Activated naive CD8-positive, alpha-beta T cell treated with anti-CD3 and anti-CD28 coated beads, Interleukin-2, amount 50 U/mL, for 24 hours (primary cell): Measurements from ENCODE around the gene MLLT3.
A peak's percentile ranks its signal among the peaks of the same experiment; 100 is the strongest.

ENCODE experiments used
- ATAC-seq: fragments of 150-1000 bp; cut with Tn5 transposase; one replicate; pipeline ENCODE4 v1.10.0; 2021
- DNase-seq: peaks from one replicate; pipeline ENCODE4 v3.0.0; 2021
- H3K27ac Mint-ChIP-seq: one replicate; pipeline ENCODE4 v1.8.0; 2021; ENCODE audit warnings: mild to moderate bottlenecking, mixed read lengths
- H3K27me3 Mint-ChIP-seq: one replicate; pipeline ENCODE4 v1.8.0; 2021; ENCODE audit warnings: mixed read lengths
- H3K36me3 Mint-ChIP-seq: one replicate; pipeline ENCODE4 v1.8.0; 2021; ENCODE audit warnings: low read depth, mixed read lengths
- H3K4me1 Mint-ChIP-seq: one replicate; pipeline ENCODE4 v1.8.0; 2021; ENCODE audit warnings: mixed read lengths
- H3K4me3 Mint-ChIP-seq: one replicate; pipeline ENCODE4 v1.8.0; 2021; ENCODE audit warnings: mild to moderate bottlenecking, moderate library complexity, mixed read lengths
- H3K9me3 Mint-ChIP-seq: one replicate; pipeline ENCODE4 v1.8.0; 2021; ENCODE audit warnings: mixed read lengths

The MLLT3 gene

DNA sequence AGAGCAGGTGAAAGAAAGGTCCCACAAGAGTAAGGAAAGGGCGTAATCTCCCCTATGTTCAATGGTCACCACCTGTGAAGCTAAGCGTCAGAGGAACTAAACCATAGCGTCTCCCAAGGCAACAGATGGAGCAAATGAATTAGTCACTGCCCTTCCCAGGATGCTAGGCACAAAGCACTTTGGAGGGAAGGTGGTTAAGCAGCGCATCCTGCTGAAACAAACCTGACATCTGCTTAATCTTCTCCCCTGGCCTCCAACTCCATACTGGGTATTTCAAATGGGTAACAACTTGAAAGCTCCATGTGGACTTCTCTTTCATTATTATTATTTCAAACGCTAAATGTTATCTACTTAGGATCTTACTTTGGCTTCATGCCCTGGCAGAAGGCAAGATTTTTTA is 227.3 kb downstream of the MLLT3 start:
- DNase-seq, result no peak
- Mint-ChIP-seq H3K36me3 (peaks cover 8% of the 10 kb centered on the region), H3K27me3 (no peaks in the 10 kb centered on the region), H3K4me3 (no peak overlapping the region), H3K27ac (no peak overlapping the region), H3K9me3 (no peaks in the 10 kb centered on the region), H3K4me1 (peaks cover 45% of the 10 kb centered on the region)
- no peak for ATAC-seq

DNA sequence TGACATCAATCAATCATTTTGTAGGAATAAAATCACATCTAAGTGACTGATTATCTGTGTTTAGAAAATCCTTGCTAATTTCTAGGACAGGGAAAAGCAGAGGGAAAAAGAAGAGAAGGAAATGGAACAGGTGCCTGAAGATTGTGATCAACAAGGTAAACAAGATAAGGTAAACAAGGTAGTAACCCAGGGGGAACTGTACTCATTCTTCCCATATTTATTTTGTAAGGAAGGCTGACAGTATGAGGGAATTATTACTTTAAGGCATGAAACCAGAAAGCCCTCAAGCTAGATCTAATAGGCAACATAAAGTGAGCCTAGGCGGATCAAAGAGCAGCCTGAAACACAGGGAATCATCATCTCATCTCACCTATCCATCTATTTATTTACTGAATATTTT is 231.1 kb downstream of the MLLT3 start:
- Mint-ChIP-seq H3K4me3 (no peak overlapping the region), H3K9me3 (no peaks in the 10 kb centered on the region), H3K27me3 (no peaks in the 10 kb centered on the region), H3K4me1 (peaks cover 14% of the 10 kb centered on the region), H3K36me3 (peaks cover 11% of the 10 kb centered on the region), H3K27ac (no peak overlapping the region)
- no peak for DNase-seq
- no peak for ATAC-seq

DNA sequence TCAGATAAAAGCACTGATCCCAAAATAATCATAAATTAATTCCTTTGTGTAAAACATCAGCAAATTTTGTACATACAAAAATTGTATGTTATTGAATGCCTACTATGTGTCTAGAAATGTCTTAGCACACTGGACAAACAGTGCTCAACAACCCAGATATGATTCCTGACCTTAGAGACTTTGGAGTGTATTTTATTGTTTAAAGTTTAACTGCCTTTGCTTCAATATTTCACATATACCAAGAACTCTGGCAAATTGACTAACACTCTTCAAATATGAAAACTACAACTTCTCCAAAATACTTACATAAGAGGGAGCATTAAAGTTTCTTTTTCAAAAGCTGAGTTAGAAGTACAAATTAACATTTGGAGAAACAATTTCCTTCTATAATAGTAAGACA is 231.9 kb downstream of the MLLT3 start:
- H3K27ac Mint-ChIP-seq, result no peak overlapping the region
- no peaks in the 10 kb centered on the region for H3K9me3 Mint-ChIP-seq
- peaks cover 5% of the 10 kb centered on the region for H3K4me1 Mint-ChIP-seq
- no peak overlapping the region for H3K4me3 Mint-ChIP-seq
- H3K36me3 Mint-ChIP-seq, result peaks cover 11% of the 10 kb centered on the region
- DNase-seq (no peak), ATAC-seq (no peak)
- H3K27me3 Mint-ChIP-seq, result no peaks in the 10 kb centered on the region

DNA sequence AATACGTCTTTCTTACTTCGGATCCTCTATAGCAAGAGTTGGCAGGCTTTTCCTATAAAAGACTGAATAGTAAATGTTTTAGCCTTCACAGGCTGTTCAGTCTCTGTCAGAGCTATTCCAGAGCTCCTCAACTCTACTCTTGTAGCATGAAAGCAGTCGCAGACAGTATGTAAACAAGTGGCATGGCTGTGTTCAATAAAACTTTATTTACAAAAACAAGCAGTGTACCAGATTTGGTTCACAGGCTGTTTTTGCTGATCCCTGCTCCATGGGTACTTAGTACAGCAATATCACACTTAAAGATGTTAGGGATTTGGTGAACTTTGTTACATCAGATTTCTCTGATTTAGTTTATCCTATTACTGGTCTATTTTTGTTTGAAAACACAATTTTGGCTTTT is 235.2 kb downstream of the MLLT3 start:
- no peak overlapping the region for H3K27ac Mint-ChIP-seq
- H3K27me3 Mint-ChIP-seq, result no peaks in the 10 kb centered on the region
- H3K36me3 Mint-ChIP-seq, result peaks cover 11% of the 10 kb centered on the region
- peaks cover 22% of the 10 kb centered on the region for H3K4me1 Mint-ChIP-seq
- no peak overlapping the region for H3K4me3 Mint-ChIP-seq
- no peak for ATAC-seq
- no peak for DNase-seq
- no peaks in the 10 kb centered on the region for H3K9me3 Mint-ChIP-seq

DNA sequence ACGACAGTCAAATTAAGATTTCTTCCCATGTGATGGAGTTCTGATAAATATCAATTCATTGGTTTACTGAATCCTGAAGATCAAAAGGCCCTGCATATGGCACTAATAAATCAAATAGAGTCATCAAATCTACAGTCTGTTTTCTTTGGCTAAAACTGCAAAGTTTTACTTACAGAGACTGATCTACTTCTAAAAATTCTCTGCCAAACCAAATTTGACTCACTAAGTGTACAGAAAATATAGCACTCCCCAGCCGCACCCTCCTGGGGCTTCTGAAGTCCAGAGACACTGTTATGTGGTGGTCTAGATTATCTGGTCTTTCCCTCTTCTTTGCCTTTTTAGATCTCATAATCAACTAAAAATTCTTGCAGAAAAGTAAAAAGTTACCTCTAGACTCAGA is 237.7 kb downstream of the MLLT3 start:
- no peak overlapping the region for H3K4me3 Mint-ChIP-seq

DNA sequence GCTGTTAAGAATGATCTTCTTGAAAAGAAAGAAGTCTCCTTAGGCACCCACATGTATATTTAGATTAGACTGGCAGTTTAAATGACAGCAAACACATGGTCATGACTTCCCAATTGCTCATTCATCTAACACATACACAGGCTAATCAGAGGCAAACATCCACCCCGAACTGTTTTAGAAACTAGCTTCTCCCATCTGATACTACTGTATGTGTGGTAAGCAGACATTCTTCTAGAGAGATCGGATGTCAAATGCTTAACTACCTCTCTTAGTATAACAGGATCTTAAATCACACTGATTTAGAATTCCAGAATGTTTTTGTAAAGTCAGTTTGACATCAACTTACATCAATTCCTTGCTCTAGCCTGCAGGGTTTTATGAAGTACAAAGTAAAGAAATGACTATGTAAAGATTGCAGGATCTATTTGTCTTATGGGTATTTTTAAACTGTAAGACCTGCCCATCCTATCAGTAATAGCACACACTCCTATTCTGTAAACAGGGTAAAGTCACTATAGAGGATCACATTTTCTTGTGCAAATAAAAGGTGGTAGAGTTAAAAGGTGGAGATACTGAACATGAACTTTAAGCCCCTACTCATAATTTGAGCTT is 239.7 kb downstream of the MLLT3 start:
- no peak overlapping the region for H3K4me3 Mint-ChIP-seq
- no peaks in the 10 kb centered on the region for H3K9me3 Mint-ChIP-seq
- ATAC-seq (no peak), DNase-seq (no peak)
- H3K36me3 Mint-ChIP-seq, result peaks cover 2% of the 10 kb centered on the region
- peaks cover 29% of the 10 kb centered on the region for H3K4me1 Mint-ChIP-seq
- H3K27ac Mint-ChIP-seq, result no peak overlapping the region
- H3K27me3 Mint-ChIP-seq, result no peaks in the 10 kb centered on the region

More for the DNA sequence above, 237.7 kb downstream of the MLLT3 start:
- Mint-ChIP-seq H3K27me3 (no peaks in the 10 kb centered on the region), H3K36me3 (peaks cover 13% of the 10 kb centered on the region), H3K4me1 (peaks cover 22% of the 10 kb centered on the region), H3K27ac (no peak overlapping the region), H3K9me3 (no peaks in the 10 kb centered on the region)
- no peak for DNase-seq
- no peak for ATAC-seq

DNA sequence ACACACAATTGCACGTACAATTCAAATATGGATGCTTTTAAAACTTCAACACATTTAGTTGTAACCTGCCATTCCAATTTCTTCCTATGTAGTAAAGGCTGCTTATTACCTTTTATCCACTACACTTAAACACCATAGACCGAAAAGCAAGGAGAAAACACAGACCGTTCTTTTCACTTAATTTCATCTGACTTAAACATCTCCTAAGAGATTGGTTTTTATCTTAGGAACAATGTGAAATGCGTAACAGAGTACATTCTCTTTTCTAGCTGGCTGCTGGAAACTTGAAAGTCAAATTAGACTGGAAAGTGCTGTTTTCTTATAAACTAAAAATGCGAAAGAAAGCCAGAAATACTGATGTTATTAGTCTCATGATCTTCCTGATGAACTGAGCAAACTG is 241.8 kb downstream of the MLLT3 start:
- Mint-ChIP-seq H3K36me3 (peaks cover 3% of the 10 kb centered on the region), H3K27ac (no peak overlapping the region), H3K4me1 (peaks cover 44% of the 10 kb centered on the region), H3K4me3 (no peak overlapping the region), H3K9me3 (no peaks in the 10 kb centered on the region), H3K27me3 (no peaks in the 10 kb centered on the region)
- ATAC-seq (no peak), DNase-seq (no peak)

DNA sequence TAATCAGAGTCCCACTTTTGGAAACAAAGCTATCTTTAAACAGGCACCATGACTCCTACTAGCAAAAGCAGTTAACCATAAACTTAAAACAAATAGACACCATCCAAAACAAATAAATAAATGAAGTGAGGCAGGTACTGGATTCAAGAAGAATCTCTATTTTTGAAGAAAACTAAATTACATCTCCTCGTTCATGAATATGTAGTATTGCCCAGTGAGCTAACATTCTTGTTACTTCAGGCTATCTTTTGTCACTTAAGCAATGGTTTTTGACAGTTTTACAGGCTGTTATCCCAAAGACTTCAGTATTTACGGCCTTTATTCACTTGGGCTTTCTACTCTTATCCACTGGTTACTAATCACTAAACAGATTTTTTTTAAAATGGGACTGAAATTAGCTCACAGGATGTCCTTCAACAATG is 242.5 kb downstream of the MLLT3 start:
- H3K4me1 Mint-ChIP-seq, result peaks cover 47% of the 10 kb centered on the region

DNA sequence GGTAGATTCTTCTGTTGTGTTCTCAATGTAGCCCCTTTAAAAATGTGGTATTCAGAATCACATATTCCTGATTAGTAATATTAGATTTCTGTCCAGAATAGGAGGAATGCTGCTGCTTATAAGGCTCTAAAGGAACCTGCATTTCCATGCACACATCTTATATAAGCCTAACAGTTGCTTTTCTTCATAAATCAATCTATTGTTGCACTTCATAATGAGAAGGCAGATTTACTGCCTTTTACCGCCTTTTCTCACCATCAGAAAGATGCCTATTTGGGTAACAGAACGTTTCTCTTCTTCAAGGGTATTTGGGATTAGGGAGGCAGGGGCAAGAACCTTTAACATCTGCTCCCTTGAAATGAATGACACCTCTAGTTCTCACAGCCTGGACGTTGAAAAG is 243.4 kb downstream of the MLLT3 start:
- H3K27me3 Mint-ChIP-seq, result no peaks in the 10 kb centered on the region
- H3K36me3 Mint-ChIP-seq, result peaks cover 3% of the 10 kb centered on the region
- no peak overlapping the region for H3K27ac Mint-ChIP-seq
- DNase-seq (no peak), ATAC-seq (no peak)
- peaks cover 44% of the 10 kb centered on the region for H3K4me1 Mint-ChIP-seq
- no peaks in the 10 kb centered on the region for H3K9me3 Mint-ChIP-seq
- H3K4me3 Mint-ChIP-seq, result no peak overlapping the region

More for the DNA sequence above, 242.5 kb downstream of the MLLT3 start:
- no peaks in the 10 kb centered on the region for H3K9me3 Mint-ChIP-seq
- no peaks in the 10 kb centered on the region for H3K27me3 Mint-ChIP-seq
- H3K4me3 Mint-ChIP-seq, result no peak overlapping the region
- no peak overlapping the region for H3K27ac Mint-ChIP-seq
- ATAC-seq (no peak), DNase-seq (no peak)
- peaks cover 3% of the 10 kb centered on the region for H3K36me3 Mint-ChIP-seq

DNA sequence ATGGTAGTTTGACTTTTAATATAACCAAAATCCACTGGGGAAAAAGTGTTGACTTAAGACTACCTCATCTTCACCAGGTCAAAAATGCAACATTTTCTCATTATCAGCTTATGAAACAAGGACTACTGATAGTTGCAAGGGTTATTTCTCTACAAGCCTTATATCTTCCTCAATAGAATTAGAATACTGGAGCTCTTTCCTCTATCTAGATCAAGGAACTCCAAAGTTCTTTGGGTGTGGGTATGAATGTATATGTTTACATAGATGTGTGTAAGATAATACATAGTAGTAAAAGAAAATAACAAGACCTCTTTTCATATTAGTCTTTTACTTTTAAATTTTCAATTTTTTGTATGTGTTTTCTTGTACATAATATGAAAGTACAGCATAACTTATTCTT is 244.5 kb downstream of the MLLT3 start:
- H3K27me3 Mint-ChIP-seq, result no peaks in the 10 kb centered on the region
- H3K27ac Mint-ChIP-seq, result no peak overlapping the region
- H3K4me3 Mint-ChIP-seq, result no peak overlapping the region
- H3K4me1 Mint-ChIP-seq, result peaks cover 42% of the 10 kb centered on the region
- no peak for ATAC-seq
- DNase-seq, result no peak
- no peaks in the 10 kb centered on the region for H3K9me3 Mint-ChIP-seq
- H3K36me3 Mint-ChIP-seq, result peaks cover 3% of the 10 kb centered on the region

DNA sequence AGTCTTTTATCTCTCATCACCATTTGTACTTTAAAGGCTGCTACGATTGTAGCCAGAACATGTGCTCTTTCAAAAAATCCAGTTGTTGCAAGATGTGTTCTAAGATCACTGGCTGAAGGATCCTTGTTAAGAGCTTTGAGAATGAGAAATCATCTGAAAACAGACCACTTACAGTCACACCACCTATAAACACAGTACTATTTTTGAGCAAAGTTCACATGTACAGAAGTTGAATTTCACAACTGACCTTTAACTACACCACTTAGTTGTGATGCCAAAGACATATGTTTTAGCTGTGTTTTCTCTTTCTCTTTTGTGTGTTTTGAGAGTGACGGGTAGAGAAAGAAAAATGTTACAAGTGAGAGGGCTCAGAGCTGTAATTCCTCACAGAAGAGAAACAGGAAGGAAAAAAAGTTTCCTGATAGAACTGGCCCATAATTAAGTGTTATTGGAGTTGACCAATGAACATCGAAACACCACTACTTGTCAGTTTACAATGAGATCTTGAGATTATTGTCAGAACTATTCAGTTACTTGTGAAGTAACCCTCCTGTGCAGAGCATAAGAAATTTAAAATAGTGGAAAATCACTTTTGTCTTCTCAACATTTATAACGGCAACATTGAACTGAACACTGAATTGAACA is 245.4 kb downstream of the MLLT3 start:
- DNase-seq (no peak), ATAC-seq (no peak)
- H3K36me3 Mint-ChIP-seq, result peaks cover 3% of the 10 kb centered on the region
- no peaks in the 10 kb centered on the region for H3K27me3 Mint-ChIP-seq
- H3K27ac Mint-ChIP-seq, result peak overlapping the region; percentile 36
- H3K9me3 Mint-ChIP-seq, result no peaks in the 10 kb centered on the region
- peak overlapping the region; percentile 27 for H3K4me3 Mint-ChIP-seq
- peaks cover 36% of the 10 kb centered on the region for H3K4me1 Mint-ChIP-seq

DNA sequence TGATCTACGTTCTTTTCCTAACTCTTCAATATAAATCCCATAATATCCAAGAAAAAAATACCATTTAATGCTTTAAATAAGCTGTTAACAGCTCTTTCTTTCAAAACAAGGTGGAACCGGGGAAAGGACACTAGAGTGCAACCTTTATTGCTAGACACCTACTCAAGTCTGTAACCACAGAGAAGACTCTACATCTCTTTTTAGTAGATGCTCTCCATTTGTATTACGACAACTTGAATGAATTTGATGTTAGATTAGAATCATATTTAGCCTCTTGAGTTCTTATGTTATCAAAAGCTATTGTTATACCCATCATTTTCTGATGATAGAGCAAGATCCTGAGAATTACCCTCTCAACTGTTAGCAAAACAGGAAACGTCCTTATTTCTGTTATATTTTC is 246.3 kb downstream of the MLLT3 start:
- Mint-ChIP-seq H3K4me1 (peaks cover 38% of the 10 kb centered on the region), H3K4me3 (no peak overlapping the region), H3K9me3 (no peaks in the 10 kb centered on the region), H3K27me3 (no peaks in the 10 kb centered on the region), H3K27ac (no peak overlapping the region), H3K36me3 (peaks cover 3% of the 10 kb centered on the region)
- DNase-seq, result no peak
- no peak for ATAC-seq

DNA sequence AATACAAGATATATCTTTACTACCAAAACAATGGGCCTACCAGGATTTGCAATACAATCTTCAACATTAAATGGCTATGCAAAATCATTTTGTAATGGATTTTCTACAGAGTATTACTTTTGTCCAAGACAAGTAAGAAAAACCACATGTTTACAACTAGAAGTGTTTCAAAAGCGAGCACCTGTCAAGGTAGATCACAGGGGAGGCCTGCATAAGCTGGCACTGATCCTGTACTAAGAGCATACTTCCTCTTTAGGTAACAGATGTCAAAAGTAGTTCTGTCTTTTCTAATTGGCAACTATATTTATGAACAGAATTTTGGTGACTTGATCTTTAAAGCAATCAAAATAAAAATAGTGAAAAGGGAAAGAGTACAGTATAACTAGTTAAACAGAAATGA is 249.0 kb downstream of the MLLT3 start:
- peaks cover 9% of the 10 kb centered on the region for H3K36me3 Mint-ChIP-seq
- no peaks in the 10 kb centered on the region for H3K27me3 Mint-ChIP-seq
- no peak overlapping the region for H3K27ac Mint-ChIP-seq
- no peak for ATAC-seq
- no peaks in the 10 kb centered on the region for H3K9me3 Mint-ChIP-seq
- DNase-seq, result no peak
- no peak overlapping the region for H3K4me3 Mint-ChIP-seq
- H3K4me1 Mint-ChIP-seq, result peaks cover 47% of the 10 kb centered on the region

DNA sequence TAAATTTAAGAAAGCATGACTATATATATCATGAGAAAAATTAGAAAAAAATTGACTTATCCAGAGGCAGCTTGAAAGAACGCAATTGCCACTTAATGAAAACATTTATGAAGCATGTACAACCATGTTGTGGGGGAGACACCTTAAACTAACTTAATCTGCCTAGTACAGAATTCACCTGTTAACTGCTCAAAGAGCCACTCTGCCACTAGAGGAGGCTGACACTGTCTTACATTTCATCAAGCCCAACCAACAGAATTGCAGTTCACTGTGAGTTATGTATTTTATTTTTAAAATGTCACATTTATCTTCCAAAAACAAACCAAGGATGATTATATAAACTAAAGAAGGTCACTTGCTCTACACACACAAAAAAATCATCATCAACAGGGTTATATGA is 252.9 kb downstream of the MLLT3 start:
- no peak overlapping the region for H3K4me3 Mint-ChIP-seq
- H3K27me3 Mint-ChIP-seq, result no peaks in the 10 kb centered on the region
- peaks cover 28% of the 10 kb centered on the region for H3K4me1 Mint-ChIP-seq
- peaks cover 14% of the 10 kb centered on the region for H3K36me3 Mint-ChIP-seq
- H3K27ac Mint-ChIP-seq, result no peak overlapping the region
- ATAC-seq (no peak), DNase-seq (no peak)
- H3K9me3 Mint-ChIP-seq, result no peaks in the 10 kb centered on the region

DNA sequence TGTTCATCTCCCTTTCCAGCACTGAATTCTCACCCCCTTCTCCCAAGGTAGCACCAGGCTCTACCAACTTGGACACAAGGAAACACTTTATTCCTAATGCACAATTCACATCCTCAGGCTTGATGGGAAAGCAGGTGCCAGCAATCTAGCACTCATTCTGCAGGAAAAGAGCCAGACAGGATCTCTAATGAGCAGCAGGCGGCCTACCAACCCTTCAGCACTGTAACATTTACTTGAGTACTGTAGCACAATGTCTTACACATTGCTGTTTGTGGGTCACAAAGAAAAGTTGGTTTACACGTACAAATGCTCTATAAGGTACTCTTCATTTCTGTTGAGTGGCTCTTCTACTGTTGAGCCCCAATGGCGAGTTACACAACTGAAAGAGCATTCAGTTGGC is 254.4 kb downstream of the MLLT3 start:
- ATAC-seq, result no peak
- no peak overlapping the region for H3K4me3 Mint-ChIP-seq
- no peak overlapping the region for H3K27ac Mint-ChIP-seq
- no peaks in the 10 kb centered on the region for H3K27me3 Mint-ChIP-seq
- H3K9me3 Mint-ChIP-seq, result no peaks in the 10 kb centered on the region
- peaks cover 17% of the 10 kb centered on the region for H3K36me3 Mint-ChIP-seq
- peaks cover 23% of the 10 kb centered on the region for H3K4me1 Mint-ChIP-seq
- no peak for DNase-seq

DNA sequence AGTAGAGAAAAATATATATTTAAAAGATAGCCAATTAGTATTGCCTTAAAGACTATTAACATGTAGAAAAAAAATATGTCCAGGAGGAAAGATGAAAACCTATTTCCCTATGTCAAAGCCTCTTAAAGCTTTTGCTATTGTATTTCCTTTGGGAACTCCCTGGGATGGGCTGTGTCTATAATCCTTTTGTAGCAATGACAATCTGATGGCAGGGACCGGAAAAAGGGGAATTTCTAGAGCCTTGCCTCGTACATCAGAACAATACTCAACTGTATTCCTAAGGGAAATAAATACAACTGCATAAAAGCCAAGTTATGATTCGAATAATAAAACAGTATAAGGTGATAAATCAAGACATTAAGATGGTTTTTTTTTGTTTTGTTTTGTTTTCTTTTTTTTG is 257.3 kb downstream of the MLLT3 start:
- no peak for DNase-seq
- Mint-ChIP-seq H3K27me3 (no peaks in the 10 kb centered on the region), H3K4me1 (peaks cover 45% of the 10 kb centered on the region), H3K4me3 (no peak overlapping the region), H3K9me3 (no peaks in the 10 kb centered on the region), H3K27ac (no peak overlapping the region), H3K36me3 (peaks cover 28% of the 10 kb centered on the region)
- ATAC-seq, result no peak
